H9 (cell line): Measurements from ENCODE around the gene AMZ2. TPM values are rescaled to one million over a fixed set of nuclear protein-coding genes. Genes with fewer than 3 reads are reported as not detected.
A peak's percentile ranks its signal among the peaks of the same experiment; 100 is the strongest.

Experiments
- DNase-seq: peaks from one replicate; pipeline ENCODE4 v3.0.0-alpha.2; 2017
- H2AFZ ChIP-seq: one replicate; pipeline ENCODE4 v1.6.1; 2013; ENCODE audit warnings: mild to moderate bottlenecking, low read length, control low read depth, moderate library complexity
- H2AK5ac ChIP-seq: 2 replicates; pipeline ENCODE4 v1.6.1; 2013; ENCODE audit warnings: low read length, control low read depth, mixed read lengths; ENCODE audit not compliant: insufficient read length
- H2BK120ac ChIP-seq: one replicate; pipeline ENCODE4 v1.6.1; 2013; ENCODE audit warnings: low read depth, mild to moderate bottlenecking, low read length, control low read depth, inconsistent platforms; ENCODE audit not compliant: poor library complexity, severe bottlenecking
- H2BK12ac ChIP-seq: 2 replicates; pipeline ENCODE4 v1.6.1; 2013; ENCODE audit warnings: low read length, control low read depth, mixed read lengths, low read depth; ENCODE audit not compliant: insufficient read length
- H2BK15ac ChIP-seq: 2 replicates; pipeline ENCODE4 v1.6.1; 2013; ENCODE audit warnings: low read depth, low read length, control low read depth
- H2BK20ac ChIP-seq: one replicate; pipeline ENCODE4 v1.6.1; 2013; ENCODE audit warnings: low read depth, mild to moderate bottlenecking, low read length, control low read depth, inconsistent platforms; ENCODE audit not compliant: poor library complexity, severe bottlenecking
- H2BK5ac ChIP-seq: 2 replicates; pipeline ENCODE4 v1.6.1; 2013; ENCODE audit warnings: low read length, control low read depth, mixed read lengths; ENCODE audit not compliant: insufficient read length
- H3K14ac ChIP-seq: 2 replicates; pipeline ENCODE4 v1.6.1; 2013; ENCODE audit warnings: low read length, control low read depth; ENCODE audit not compliant: insufficient read depth
- H3K18ac ChIP-seq: 2 replicates; pipeline ENCODE4 v1.6.1; 2013; ENCODE audit warnings: low read depth, mild to moderate bottlenecking, mixed read lengths, low read length, control low read depth; ENCODE audit not compliant: insufficient read length
- H3K23ac ChIP-seq: 2 replicates; pipeline ENCODE4 v1.6.1; 2013; ENCODE audit warnings: low read length, control low read depth, mixed read lengths, low read depth; ENCODE audit not compliant: insufficient read length
- H3K23me2 ChIP-seq: 2 replicates; pipeline ENCODE4 v1.6.1; 2013; ENCODE audit warnings: low read depth, mild to moderate bottlenecking, mixed read lengths, low read length, control low read depth; ENCODE audit not compliant: insufficient read length, poor library complexity, severe bottlenecking
- H3K27ac ChIP-seq: 2 replicates; pipeline ENCODE4 v1.5.1; 2013; ENCODE audit warnings: low read length, control low read depth, mixed read lengths, low read depth; ENCODE audit not compliant: insufficient read length
- H3K27me3 ChIP-seq: 2 replicates; pipeline ENCODE4 v1.6.1; 2013; ENCODE audit warnings: low read length, control low read depth, inconsistent platforms; ENCODE audit not compliant: insufficient read depth
- H3K4ac ChIP-seq: 2 replicates; pipeline ENCODE4 v1.6.1; 2013; ENCODE audit warnings: low read depth, mild to moderate bottlenecking, control low read depth, inconsistent platforms, low read length, moderate library complexity
- H3K4me1 ChIP-seq: 2 replicates; pipeline ENCODE4 v1.6.1; 2013; ENCODE audit warnings: low read length, control low read depth, inconsistent platforms; ENCODE audit not compliant: insufficient read depth
- H3K4me2 ChIP-seq: 2 replicates; pipeline ENCODE4 v1.6.1; 2013; ENCODE audit warnings: low read length, control low read depth, mixed read lengths; ENCODE audit not compliant: insufficient read length, insufficient read depth
- H3K56ac ChIP-seq: 2 replicates; pipeline ENCODE4 v1.6.1; 2013; ENCODE audit warnings: low read depth, mild to moderate bottlenecking, mixed read lengths, low read length, control low read depth; ENCODE audit not compliant: insufficient read length
- H3K79me1 ChIP-seq: 2 replicates; pipeline ENCODE4 v1.6.1; 2013; ENCODE audit warnings: low read depth, mild to moderate bottlenecking, moderate library complexity, low read length, control low read depth, inconsistent platforms; ENCODE audit not compliant: insufficient read depth, poor library complexity, severe bottlenecking
- H3K79me2 ChIP-seq: 2 replicates; pipeline ENCODE4 v1.6.1; 2013; ENCODE audit warnings: low read length, control low read depth, inconsistent platforms; ENCODE audit not compliant: insufficient read depth
- H3K9ac ChIP-seq: 2 replicates; pipeline ENCODE4 v1.6.1; 2013; ENCODE audit warnings: low read length, control low read depth, mixed read lengths; ENCODE audit not compliant: insufficient read length; ENCODE audit errors: extremely low read depth
- H3K9me3 ChIP-seq: one replicate; pipeline ENCODE4 v1.6.1; 2013; ENCODE audit warnings: low read depth, low read length, inconsistent platforms; ENCODE audit not compliant: control insufficient read depth
- H3T11ph ChIP-seq: one replicate; pipeline ENCODE4 v1.6.1; 2013; ENCODE audit warnings: mild to moderate bottlenecking, low read length, control low read depth, inconsistent platforms
- H4K20me1 ChIP-seq: one replicate; pipeline ENCODE4 v1.6.1; 2013; ENCODE audit not compliant: control insufficient read depth, insufficient read length, insufficient read depth
- H4K5ac ChIP-seq: 2 replicates; pipeline ENCODE4 v1.6.1; 2013; ENCODE audit warnings: low read depth, mild to moderate bottlenecking, mixed read lengths, low read length, control low read depth; ENCODE audit not compliant: insufficient read length
- H4K8ac ChIP-seq: replicated peaks from 2 replicates; pipeline ENCODE4 v1.6.1; 2013; ENCODE audit warnings: low read length, control low read depth, mixed read lengths, low read depth; ENCODE audit not compliant: insufficient read length
- H4K91ac ChIP-seq: 2 replicates; pipeline ENCODE4 v1.6.1; 2013; ENCODE audit warnings: low read depth, mild to moderate bottlenecking, moderate library complexity, mixed read lengths, low read length, control low read depth; ENCODE audit not compliant: insufficient read length
- H3K27ac Mint-ChIP-seq, 3 experiments: 2 replicates in 2 of 3; 3 replicates in 1 of 3; pipeline ENCODE4 v1.8.0; 2020 to 2021; ENCODE audit warnings: mixed read lengths in 3 of 3, mild to moderate bottlenecking in 1 of 3, moderate library complexity in 1 of 3
- H3K27me3 Mint-ChIP-seq: 2 replicates; pipeline ENCODE4 v1.8.0; 2021; ENCODE audit warnings: low read depth, mild to moderate bottlenecking, moderate library complexity, mixed read lengths
- H3K36me3 Mint-ChIP-seq, 3 experiments: 2 replicates in 2 of 3; 3 replicates in 1 of 3; pipeline ENCODE4 v1.8.0; 2020 to 2021; ENCODE audit warnings: low read depth in 3 of 3, mixed read lengths in 3 of 3; ENCODE audit not compliant: insufficient read depth in 1 of 3
- H3K4me1 Mint-ChIP-seq, 2 experiments: 2 replicates each; pipeline ENCODE4 v1.8.0; 2020; ENCODE audit warnings: mixed read lengths in 2 of 2
- H3K4me3 Mint-ChIP-seq, 2 experiments: 2 replicates in 1 of 2; 3 replicates in 1 of 2; pipeline ENCODE4 v1.8.0; 2020 to 2021; ENCODE audit warnings: mild to moderate bottlenecking in 2 of 2, mixed read lengths in 2 of 2, moderate library complexity in 1 of 2
- H3K9me3 Mint-ChIP-seq, 2 experiments: 2 replicates in 1 of 2; 3 replicates in 1 of 2; pipeline ENCODE4 v1.8.0; 2020; ENCODE audit warnings: mild to moderate bottlenecking in 2 of 2, mixed read lengths in 2 of 2, moderate library complexity in 1 of 2
- WGBS: extraction: QIAGEN DNeasy Blood & Tissue Kit; methylation state at CpG from one replicate; pipeline ENCODE4 v1.1.7; 2013; ENCODE audit warnings: missing lambda C conversion rate, low lambda C conversion rate, mixed read lengths; ENCODE audit not compliant: insufficient read length; ENCODE audit errors: extremely low coverage; 5-methylcytosine and 5-hydroxymethylcytosine counted together
- total RNA-seq: library from RNA; stranded (reverse); gene quantifications from 2 replicates; pipeline ENCODE4 v1.2.1, GENCODE V29; 2021
- TF ChIP-seq, protein P1 (sequence below): fragments of 200-600 bp; sonication (generic); conservative IDR thresholded peaks from 3 replicates; pipeline ENCODE4 v1.8.0; 2021; ENCODE audit warnings: antibody characterized with exemption, mild to moderate bottlenecking

AMZ2 gene
- total RNA-seq, 1 experiment from 2014 or later: 82.6 TPM

DNA sequence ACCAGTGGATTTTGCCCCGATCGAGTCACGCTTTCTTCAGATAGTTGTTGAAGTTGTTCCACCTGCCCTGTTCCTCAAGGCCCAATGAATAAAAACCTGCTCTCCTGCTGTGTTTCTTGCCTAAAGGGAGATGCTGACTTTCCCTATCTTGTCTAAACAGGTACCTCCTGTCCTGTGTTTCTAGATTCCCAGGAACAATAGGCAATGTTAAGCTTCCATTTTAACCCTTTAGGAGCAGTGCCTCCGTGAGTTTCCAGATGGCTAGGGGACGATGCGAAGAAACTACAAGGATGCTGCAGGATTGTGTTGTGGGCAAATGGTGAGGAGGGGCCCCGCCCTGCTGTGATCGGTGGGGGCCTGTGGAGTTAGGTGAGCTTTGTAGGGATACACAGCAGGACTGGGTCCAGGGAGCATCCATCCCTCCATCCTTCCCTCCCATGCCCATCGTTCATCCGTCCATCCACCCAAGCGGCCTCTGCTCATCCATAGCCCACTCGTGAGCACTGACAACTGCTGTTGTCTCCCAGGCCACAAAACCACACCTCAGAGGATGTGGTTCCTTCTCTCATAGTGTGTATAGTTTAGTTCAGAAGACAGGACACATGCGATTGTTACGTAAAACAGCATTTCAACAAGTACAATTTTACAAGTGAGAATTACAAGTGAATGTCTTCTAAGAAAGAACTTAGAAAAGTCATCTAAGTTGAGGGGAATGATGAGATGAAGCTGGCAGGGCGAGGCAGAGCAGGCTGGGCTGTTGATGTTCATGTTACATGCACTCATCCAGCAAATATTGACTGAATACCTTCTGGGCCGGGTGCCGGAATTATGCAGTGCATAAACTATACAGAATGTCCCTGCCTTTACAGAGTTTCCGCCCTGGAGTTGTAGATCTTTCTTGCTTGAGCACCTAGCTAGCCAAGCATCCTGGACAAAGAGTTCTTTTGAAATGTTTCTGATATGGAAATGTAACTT, 48.7 kb downstream of the AMZ2 start:
- no peak for DNase-seq
- H3K27me3 Mint-ChIP-seq: peaks cover 36% of the 10 kb centered on the region
- Histone ChIP-seq H3K14ac (no peak overlapping the region), H2BK20ac (no peak overlapping the region), H3K9me3 (no peaks in the 10 kb centered on the region), H3K79me2 (no peaks in the 10 kb centered on the region), H3K56ac (no peak overlapping the region), H4K91ac (no peak overlapping the region), H3K27ac (no peak overlapping the region), H3K23me2 (peaks cover 10% of the 10 kb centered on the region), H4K20me1 (no peaks in the 10 kb centered on the region), H3K4me2 (no peak overlapping the region), H2AFZ (no peak overlapping the region), H2BK12ac (no peak overlapping the region), H2AK5ac (no peak overlapping the region), H3K18ac (no peak overlapping the region), H4K8ac (no peak overlapping the region), H2BK15ac (no peak overlapping the region), H3K4me1 (no peaks in the 10 kb centered on the region; the same call in 1 of the 2 replicates), H3K79me1 (no peaks in the 10 kb centered on the region), H3K9ac (no peak overlapping the region), H2BK120ac (no peak overlapping the region), H3K4ac (no peak overlapping the region), H3K23ac (no peak overlapping the region), H3K27me3 (peaks cover 5% of the 10 kb centered on the region; the same call in 1 of the 2 replicates), H4K5ac (no peak overlapping the region), H3T11ph (no peak overlapping the region), H2BK5ac (no peak overlapping the region)
- no peaks in the 10 kb centered on the region; a peak in 2 of 5 replicates for H3K9me3 Mint-ChIP-seq
- no peak overlapping the region for H3K4me3 Mint-ChIP-seq
- no CpG with 5 or more reads among the region's 18 CpGs for WGBS
- peaks cover 0 to 8% (median 0%) of the 10 kb centered on the region in 3 experiments; a peak in 2 of 7 replicates for H3K36me3 Mint-ChIP-seq
- peaks cover 44 to 49% of the 10 kb centered on the region in 2 experiments for H3K4me1 Mint-ChIP-seq
- TF ChIP-seq, protein P1, sequence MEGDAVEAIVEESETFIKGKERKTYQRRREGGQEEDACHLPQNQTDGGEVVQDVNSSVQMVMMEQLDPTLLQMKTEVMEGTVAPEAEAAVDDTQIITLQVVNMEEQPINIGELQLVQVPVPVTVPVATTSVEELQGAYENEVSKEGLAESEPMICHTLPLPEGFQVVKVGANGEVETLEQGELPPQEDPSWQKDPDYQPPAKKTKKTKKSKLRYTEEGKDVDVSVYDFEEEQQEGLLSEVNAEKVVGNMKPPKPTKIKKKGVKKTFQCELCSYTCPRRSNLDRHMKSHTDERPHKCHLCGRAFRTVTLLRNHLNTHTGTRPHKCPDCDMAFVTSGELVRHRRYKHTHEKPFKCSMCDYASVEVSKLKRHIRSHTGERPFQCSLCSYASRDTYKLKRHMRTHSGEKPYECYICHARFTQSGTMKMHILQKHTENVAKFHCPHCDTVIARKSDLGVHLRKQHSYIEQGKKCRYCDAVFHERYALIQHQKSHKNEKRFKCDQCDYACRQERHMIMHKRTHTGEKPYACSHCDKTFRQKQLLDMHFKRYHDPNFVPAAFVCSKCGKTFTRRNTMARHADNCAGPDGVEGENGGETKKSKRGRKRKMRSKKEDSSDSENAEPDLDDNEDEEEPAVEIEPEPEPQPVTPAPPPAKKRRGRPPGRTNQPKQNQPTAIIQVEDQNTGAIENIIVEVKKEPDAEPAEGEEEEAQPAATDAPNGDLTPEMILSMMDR: no peak
- H3K27ac Mint-ChIP-seq: peak overlapping the region in 1 of 3 experiments; percentile 53; a peak in 1 of 7 replicates
